Breast epithelium (tissue), 3 donors: ENCODE data around the gene NRIP3.
"Not testable (repeated sequence)": the region's sequence is repeated elsewhere in the genome, so short reads cannot be mapped to it uniquely, and the experiment has no call there.

Source experiments
- CTCF ChIP-seq, 3 donors: fragments of 450-650 bp; IDR thresholded peaks; one replicate each; pipeline ENCODE4 v1.5.1; 2016 to 2017; ENCODE audit warnings: antibody characterized with exemption in 3 of 3, mild to moderate bottlenecking in 3 of 3, moderate library complexity in 3 of 3
- POLR2A ChIP-seq: fragments of 450-650 bp; IDR thresholded peaks from one replicate; pipeline ENCODE4 v1.6.1; 2016; ENCODE audit warnings: antibody characterized with exemption, mild to moderate bottlenecking, moderate library complexity
- POLR2AphosphoS5 ChIP-seq, 3 donors: sonication (generic); formaldehyde crosslinking; IDR thresholded peaks; one replicate each; pipeline ENCODE4 v1.6.1; 2017; ENCODE audit warnings: antibody characterized with exemption in 3 of 3

GRCh38 chr11:8935789-8936188, 68.0 kb downstream of the NRIP3 start:
- not testable (repeated sequence) for TF ChIP-seq CTCF (IDR thresholded peaks at IDR 0.05); POLR2AphosphoS5 (IDR thresholded peaks at IDR 0.05); POLR2A
